GDM1 (cell line): ENCODE results near the gene HSD17B8.

Experiments used
- DNase-seq: peaks from one replicate; lab custom pipeline; 2025; lab: John Stamatoyannopoulos, UW

Gene HSD17B8

DNA sequence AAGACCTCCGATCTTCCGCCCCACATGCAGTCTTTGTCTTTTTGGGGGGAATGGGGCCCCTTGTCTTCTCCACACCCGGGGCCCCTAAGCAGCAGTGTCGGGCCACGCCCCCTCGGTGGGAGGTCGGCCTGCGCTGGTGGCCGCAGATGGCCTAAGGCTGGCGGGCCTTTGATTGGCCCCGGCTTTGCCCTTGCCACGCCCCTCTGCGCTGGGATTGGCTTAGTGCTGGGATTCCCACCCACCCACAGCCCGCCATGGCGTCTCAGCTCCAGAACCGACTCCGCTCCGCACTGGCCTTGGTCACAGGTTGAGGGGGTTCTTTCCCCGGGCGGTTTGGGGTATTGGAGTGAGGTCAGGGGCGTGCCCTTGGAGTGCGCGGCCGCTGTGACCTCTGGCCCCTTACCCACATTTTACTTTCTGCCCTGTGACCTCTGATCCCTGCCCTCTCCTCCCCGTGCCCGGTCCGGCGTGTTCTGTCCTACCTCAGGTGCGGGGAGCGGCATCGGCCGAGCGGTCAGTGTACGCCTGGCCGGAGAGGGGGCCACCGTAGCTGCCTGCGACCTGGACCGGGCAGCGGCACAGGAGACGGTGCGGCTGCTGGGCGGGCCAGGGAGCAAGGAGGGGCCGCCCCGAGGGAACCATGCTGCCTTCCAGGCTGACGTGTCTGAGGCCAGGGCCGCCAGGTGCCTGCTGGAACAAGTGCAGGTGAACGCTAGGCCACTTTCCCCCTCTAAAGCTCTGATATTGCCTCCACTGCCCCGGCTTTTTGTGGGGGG is at the start of gene HSD17B8:
HSD17B8 (plus strand) TSS at position 241 of the 776 bp plus-strand sequence; CDS start at position 255, 14 bp downstream.
- peak; percentile 84 for DNase-seq

DNA sequence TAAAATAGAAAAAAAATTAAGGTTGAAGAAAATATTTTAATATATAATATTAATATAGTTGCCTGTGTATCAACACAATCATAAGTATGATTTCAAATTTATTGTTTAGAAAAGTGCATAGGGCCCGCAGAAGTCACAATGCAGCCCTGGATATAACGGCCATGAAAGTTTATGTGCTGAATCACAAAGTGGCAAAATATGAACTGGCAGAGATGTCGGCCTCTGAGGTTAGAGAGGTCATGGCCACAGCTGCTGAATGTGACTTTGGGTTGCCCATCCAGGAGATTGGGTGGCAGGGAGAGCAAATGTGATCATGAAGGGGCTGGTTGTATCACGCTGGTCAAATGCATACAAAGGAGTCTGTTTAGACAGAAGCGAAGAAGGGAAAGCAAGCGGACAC is 47.9 kb upstream of the HSD17B8 start:
- no peak for DNase-seq

DNA sequence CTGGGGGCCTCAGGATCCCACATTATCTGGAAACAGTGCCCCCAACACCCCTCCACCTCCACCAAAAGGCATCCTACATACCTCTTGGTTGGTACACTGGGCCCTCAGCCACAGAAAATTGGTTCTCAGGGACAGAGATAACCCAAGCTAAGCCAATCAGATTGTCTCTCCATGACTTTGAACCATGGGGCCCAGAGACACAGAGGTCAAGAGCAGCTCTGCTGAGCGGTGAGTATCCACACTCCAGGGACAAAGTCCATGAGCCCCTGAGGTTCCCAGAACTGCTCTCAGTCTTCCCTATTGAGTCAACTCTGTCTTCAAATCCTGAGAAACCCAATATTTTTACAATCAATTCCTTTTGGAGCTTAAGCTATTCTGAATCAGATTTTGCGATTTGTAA is 47.5 kb upstream of the HSD17B8 start:
- DNase-seq, result no peak

DNA sequence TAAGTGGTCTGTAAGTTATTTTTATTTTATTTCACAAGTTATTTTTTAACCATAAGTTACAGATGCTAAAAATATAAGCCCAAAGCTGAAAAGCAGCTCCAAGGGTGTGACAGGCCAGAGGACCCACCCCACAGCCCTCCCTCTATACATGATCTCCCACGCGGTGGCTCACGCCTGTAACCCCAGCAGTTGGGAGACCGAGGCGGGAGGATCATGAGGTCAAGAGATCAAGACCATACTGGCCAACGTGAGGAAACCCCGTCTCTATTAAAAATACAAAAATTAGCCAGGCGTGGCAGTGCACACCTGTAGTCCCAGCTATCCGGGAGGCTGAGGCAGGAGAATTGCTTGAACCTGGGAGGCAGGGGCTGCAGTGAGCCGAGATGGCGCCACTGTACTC is 44.4 kb upstream of the HSD17B8 start:
- DNase-seq, result no peak

DNA sequence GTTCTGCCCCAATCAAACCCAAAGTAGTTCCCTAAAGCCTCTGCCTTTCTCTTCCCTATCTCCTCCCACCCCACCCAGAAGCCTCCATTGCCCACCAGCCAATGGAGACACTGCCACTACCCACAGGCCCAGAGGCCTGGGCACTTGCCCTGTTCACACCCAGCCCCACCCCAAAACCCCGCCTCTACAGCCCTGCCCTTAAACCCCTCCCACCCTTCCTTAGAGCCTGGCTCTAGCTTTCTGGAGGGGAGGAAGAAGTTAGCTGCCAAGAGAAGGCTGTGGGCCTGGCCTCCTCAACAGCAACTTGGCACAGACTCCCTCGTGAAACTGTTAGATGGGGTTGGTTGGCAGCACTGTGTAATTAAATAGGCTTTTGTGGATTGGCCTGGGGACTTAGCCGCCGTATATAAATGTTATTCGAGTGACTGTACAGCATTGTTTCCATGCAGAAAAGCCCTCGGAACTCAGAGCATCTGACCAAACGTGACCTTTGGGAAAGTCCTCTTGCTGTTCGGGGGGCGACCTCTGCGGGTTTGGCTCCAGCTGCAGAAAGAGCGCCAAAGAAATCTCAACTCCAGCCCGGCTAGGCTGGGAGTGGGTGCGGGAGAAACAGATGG is 43.6 kb upstream of the HSD17B8 start:
- peak; percentile 78 for DNase-seq

DNA sequence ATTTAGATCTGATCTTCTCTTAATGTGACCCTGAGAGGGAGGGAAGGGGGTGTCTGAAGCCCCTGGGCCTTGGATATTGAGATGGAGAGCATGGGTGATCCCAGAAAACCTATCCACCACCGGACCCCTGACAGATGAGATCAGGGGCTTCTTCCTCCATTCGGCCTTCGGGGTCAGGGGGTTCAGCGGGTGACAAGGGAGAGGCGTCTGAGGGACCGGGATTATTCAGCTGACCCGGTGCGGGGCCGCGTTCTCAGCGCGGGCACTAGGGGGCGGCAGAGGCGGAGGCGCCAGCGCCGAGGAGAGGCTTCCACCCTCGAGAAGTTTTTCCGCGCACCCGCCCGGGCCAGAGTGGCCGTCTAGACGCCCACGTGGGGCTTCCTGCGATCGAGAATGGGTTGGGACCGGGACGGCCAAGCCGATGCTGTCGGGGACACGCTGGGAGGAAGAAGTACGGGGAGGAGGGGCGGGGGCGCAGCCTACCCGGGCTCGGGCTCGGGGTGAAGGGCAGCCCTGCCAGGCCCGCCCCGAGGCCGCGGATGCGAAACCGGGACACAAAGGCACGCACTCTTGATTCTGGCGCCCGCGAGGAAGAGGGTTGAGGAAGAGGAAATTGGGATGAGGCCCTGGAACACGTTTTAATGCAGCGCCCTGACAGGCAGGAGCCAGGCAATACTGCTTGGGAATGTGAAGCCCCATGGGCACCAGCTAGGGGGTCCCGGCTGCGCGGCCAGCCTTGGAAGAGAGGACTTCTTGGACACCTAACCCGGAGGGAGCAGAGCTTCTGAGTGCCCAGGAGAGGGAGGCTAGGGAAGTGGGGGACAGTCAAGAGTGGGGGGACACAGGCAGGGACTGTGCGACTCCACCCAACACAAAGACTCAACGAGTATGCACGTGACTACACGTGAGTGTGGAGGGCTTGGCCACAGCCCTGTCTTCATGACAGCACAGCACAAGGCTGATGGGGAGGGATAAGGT is 42.8 kb upstream of the HSD17B8 start:
- peak; percentile 66 for DNase-seq

DNA sequence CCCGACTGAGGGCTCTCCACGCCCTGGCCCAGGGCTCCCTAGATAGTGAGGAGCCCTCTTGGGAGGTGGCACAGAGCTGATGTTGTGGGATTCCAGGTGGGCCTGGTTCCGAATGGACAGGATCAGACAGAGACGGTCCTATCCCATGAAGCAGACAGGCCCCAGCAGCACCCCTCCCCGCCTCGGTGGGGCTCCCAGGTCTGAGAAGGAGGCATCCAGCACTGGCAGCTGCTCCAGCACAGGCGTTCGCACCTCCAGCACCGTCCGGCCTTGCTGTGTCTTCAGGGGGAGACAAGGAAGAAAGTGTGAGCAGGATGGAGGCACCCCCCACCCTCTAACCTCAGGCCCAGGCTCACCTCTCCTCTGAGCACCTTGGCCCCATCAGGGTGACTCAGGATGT is 40.9 kb upstream of the HSD17B8 start:
- no peak for DNase-seq

DNA sequence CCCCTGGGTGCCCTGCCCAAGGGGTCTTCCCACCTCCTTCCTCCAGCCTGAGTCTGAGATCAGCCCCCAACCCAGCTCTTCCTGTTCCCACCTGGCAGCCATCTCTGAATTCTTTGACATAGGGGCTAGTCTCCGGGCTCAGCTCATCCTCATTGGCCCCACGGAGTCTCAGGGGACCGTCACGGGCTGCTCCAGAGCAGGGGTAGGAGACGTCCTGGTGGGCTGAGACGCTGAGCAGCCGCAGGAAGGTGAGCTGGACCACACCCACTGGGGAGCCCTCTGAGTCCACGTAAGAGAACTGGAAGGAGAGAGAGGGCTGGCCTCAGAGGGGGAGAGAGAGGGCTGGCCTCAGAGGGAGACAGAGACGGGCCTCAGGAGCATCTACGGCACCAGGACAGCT is 40.3 kb upstream of the HSD17B8 start:
- DNase-seq, result no peak

DNA sequence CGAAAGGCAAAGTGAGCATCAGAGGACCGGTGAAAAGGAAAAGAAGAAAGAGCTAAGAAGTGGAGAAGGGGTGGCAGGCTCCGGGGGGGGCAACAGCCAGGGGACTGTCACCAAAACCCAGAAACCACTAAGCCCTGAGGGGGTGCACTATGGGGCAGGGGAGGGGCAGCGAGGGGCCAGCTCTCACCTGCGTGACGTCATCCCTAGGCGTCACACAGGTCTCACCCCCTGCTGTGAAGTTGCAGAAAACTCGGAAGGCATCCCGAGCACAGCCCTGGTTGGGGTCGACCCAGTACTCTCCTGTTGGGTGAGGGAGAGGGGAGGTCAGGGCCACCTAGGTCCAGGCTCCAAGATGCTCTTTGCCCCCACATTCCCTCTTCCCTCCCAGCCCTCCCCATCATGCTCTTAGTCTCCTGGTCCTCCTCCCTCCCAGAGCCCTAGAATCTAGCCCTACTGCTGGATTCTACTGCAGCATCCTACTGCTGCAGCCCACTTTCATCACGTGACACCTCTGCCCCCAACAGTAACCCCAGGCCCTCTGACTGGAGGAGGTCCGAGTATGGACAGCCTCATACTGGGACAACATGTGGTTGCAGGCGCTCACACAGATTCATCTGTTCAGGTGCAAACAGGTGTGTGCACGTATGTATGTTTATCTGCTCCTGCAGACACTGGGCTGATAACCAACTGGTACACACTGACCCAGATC is 39.6 kb upstream of the HSD17B8 start:
- DNase-seq, result no peak

DNA sequence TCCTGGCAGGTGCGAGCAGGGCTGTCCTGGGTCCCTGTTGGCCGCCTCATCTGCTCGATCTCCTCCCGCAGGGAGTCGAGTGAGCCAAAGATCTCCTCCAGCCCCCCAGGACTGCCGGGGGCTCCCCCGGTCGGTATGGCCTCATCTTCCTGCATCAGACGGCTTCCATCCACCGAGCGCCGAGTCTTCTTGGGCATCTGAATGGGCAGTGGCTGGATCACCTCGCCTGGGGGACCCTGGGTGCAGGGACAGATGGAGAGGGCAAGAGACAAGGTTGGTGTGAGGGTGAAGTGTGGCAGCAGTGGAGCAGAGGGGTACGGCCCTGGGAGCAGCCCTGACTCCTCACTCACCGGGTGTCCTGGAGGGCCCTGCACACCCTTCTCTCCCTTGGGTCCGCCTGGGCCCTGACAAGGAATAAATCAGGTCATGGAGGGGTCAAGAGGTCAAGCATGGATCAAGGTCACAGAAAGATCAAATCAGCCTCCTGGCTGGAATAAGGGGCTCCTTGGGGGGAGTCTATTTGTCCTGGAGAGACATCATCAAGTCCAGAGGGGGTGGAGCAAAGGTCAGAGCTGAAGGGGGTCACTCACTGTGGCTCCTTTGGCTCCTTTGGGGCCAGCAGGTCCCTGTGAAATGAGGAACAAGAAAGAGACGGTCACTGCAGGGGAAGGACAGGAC is 38.7 kb upstream of the HSD17B8 start:
- DNase-seq, result no peak

DNA sequence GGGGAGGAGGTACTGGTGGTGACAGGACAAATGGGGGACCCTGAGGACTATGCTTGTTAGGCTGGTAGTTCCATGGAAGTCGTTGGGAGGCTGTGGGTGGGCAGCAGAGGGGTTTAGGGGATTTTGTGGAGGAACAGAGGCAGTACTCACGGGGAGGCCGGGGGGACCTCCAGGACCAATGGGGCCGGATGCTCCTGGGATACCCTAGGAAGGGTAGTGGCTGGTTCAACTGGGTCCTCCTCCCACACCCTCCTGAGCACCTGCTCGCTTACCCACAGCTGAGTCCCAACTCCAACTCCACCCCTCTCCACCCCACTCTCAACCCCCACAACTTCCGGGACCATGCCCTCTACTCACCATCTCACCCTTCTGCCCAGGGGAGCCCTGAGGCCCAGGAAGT is 38.1 kb upstream of the HSD17B8 start:
- DNase-seq, result no peak

DNA sequence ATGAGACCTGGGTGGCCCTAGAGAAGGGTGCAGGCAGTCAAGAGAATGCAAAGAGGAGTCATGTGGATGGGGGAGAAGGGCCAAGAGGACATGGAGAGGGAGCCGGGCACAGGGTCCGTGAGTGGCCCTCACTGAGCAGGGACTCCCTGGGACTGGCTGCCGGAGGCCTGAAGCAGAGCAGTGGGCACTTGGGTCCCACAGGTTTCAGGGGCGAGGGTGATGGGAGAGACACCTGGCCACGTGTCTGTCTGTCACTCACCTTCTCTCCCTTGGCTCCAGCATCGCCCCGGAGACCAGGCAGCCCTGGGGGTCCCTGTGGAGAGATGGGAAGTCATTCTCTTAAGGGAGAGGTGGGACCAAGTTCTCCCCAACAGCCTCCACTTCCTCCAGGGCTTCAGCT is 37.6 kb upstream of the HSD17B8 start:
- DNase-seq, result no peak

DNA sequence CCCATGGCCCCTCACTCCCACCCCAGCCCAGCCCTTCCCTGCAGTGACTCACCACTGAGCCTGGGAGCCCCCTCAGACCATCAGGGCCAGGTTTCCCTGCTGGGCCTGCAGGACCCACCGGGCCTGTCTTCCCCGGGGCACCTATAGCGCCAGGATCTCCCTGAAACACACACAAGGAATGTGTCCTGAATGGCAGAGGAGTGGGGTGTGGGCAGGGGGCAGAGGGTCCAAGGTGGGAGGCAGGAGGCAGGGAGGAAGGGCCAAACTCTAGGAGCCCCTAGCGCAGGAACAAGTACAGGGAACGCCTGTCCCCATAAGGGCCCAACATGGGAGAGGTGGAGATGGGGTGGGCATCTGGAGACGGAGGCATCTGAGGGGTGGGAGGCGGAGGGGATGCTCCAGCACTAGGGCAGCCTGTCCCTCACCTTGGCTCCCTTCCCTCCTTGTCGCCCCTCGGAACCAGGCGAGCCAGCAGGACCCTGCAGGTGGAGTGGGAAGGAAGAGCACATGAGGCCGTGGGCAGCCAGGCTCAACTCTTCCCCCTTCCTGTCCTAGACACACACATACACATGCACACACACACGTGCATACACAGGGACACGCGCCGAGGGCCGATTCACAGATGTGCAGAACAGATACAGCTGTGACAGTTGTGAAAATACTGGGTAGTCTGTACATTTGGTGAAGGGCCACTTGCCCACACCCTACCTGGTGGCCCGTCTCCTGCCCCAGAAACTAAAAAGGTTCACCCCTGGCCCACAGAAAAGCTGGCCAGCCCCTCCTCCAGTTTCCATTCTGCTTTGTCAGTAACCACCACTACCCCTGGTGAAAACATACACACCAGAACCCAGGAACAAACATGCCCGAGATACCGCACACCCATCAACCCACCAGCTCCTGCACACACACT is 36.8 kb upstream of the HSD17B8 start:
- DNase-seq, result no peak

DNA sequence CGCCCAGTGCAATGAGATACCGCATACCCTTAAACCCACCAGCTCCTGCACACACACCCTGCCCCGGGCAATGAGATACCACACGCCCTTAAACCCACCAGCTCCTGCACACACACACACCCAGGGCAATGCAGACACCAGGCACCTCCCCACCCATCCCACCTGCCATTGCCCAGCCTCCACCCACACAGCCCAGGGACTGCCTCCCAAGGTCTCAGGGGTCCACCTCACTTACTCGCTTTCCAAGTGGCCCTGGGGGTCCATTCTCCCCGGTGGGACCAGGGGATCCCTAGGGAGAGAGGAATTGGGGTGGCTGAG is 36.2 kb upstream of the HSD17B8 start:
- no peak for DNase-seq

DNA sequence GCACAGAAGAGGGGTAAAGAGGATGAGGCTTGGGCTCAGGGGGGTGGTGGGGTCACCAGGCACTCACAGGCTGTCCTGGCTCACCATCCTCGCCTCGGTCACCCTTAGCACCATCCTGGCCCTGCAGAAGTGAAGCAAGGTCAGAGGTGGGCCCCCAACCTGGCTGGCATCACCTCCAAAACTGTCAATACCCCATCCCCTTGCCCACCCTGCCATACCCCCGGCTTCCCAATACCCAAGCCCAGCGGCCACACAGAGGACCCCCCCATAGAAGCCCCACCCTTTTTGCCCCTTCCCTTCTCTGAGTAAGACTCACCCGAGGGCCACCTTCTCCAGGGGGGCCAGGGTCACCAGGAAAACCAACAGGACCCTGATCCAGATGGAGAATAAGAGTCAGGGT is 35.8 kb upstream of the HSD17B8 start:
- no peak for DNase-seq

DNA sequence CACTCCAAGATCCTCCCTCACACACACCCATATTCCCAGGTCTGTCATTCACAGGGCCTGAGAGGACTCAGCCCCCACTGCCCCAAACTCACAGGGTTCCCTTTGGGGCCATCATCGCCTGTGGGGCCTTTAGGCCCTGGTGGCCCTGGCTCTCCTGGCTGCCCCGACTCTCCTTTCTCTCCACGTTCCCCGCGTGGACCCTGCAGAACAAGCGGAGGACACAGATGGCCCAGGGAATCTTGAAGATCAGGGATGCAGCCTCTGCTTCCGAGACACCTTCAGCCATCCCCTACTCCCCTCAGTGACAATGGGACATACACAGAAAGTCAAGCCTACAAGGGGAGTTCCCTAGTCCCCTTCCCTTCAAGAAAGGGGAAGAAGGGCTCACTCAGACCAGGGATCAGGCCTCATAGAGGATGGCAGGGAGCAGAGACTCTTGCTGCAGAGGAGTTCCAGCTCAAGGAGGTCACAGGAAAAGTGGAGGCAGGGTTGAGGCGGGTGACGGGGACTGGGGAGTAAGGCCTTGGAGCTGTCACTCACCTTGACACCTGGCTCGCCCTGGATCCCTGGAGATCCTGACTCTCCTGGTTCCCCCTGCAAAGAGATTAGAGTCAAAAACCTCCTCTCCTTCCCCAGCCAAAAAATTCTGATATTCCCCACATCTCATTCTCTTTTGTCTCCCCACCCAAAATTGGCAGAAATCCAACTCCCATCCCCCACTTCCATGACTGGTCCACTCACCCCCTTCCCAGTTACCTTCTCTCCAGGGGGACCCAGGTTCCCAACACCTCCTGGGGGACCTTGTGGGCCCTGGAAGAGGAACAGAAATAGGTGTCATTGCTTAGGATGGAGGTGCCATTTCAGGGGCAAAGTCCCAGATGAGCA is 34.9 kb upstream of the HSD17B8 start:
- no peak for DNase-seq

DNA sequence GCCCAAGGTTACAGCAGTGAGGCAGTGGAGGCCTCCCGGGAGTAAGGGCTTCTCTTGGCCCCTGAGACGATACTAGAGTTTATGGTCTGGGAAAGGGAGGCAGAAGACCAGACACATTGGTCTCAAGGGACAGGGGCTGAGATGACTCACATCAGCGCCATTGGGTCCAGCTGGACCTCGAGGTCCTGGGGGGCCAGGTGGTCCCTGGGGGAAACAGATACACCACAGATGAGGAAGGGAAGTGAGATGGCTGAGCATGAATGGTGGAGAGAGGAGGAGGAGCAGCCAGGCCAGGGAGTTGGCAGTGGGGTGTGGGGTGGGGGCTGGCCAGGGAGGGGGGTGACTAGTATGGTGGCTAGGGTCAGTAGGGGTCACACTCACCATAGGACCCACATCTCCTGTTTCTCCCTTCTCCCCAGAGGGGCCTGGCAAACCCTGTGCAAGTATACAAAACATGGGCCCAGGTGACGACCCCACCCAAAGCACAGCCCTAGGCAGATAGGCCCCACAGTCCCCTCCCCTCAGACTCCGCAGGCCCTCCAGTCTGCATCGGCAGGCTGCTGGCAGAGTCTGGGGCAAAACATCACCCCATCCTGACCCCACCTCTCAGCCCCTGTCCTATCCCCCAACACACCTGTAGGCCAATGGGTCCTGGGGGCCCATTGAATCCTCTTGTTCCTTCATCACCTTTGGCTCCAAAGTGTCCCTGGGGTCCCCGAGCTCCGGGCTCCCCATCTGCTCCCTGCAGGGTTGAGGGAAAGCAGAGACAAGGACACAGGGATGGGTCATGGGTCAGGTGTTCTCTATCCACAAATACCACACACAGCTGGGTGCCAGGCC is 34.1 kb upstream of the HSD17B8 start:
- DNase-seq, result no peak

DNA sequence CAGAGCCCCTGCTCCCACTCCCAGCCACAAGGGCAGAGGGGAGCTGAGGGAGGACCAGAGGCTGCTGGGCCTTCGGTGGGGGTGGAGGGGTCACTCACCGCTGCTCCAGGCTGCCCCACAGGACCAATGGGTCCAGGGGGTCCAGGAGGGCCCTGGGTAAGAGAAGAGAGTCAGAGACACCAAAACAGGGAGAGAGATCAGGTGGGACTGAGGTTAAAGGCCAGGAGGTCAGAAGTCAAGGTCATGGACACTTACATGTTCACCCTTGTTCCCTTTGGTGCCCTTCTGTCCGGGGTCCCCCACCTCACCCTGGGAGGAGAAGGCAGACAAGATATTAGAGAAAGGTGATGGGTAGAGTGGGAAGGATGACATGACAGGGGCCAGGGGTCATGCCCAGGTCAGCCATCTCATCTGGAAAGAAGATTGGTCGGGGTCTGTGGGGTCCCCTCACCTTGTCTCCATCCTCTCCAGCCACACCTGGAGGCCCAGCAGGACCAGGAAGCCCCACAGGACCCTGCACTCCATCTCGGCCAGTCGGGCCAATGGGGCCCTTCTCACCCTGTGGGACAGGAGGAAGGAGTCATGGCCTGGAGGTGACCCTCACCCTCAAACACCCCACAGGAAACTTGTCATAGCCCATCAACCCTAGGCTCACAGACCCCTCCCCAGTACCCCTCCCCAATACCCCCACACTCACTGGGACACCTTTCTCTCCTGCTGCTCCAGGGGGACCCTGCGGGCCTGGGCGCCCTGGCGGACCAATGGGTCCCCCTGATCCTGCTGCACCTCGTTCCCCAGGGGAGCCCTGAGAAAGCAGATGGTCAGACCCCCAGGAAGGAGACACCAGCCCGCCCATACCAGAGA is 33.2 kb upstream of the HSD17B8 start:
- DNase-seq, result no peak
